Parathyroid adenoma (tissue), 2 donors: ENCODE results near the gene NOS2.
"Not testable (repeated sequence)": the region's sequence is repeated elsewhere in the genome, so short reads cannot be mapped to it uniquely, and the experiment has no call there.

ENCODE experiments used
- H2AFZ ChIP-seq: fragments of 300-600 bp; sonication (generic); one replicate; pipeline ENCODE4 v1.7.0; 2017; ENCODE audit warnings: antibody characterized with exemption, mild to moderate bottlenecking
- H3K27ac ChIP-seq: fragments of 300-600 bp; sonication (generic); one replicate; pipeline ENCODE4 v1.7.0; 2017
- H3K27me3 ChIP-seq: fragments of 300-600 bp; sonication (generic); one replicate; pipeline ENCODE4 v1.7.0; 2017; ENCODE audit warnings: low read length; ENCODE audit not compliant: control insufficient read depth, insufficient read depth
- H3K36me3 ChIP-seq: fragments of 300-600 bp; sonication (generic); one replicate; pipeline ENCODE4 v1.7.0; 2017; ENCODE audit warnings: low read length; ENCODE audit not compliant: control insufficient read depth, insufficient read depth
- H3K4me1 ChIP-seq: fragments of 300-600 bp; sonication (generic); one replicate; pipeline ENCODE4 v1.7.0; 2017; ENCODE audit warnings: control low read depth
- H3K4me2 ChIP-seq: fragments of 300-600 bp; sonication (generic); one replicate; pipeline ENCODE4 v1.7.0; 2017; ENCODE audit warnings: low read length
- H3K4me3 ChIP-seq: fragments of 300-600 bp; sonication (generic); one replicate; pipeline ENCODE4 v1.7.0; 2017; ENCODE audit warnings: low read depth, low read length
- H3K79me2 ChIP-seq: fragments of 300-600 bp; sonication (generic); one replicate; pipeline ENCODE4 v1.7.0; 2017; ENCODE audit warnings: control low read depth
- H3K9ac ChIP-seq: fragments of 300-600 bp; sonication (generic); one replicate; pipeline ENCODE4 v1.7.0; 2017; ENCODE audit warnings: mild to moderate bottlenecking
- H3K9me3 ChIP-seq: fragments of 300-600 bp; sonication (generic); one replicate; pipeline ENCODE4 v1.7.0; 2017; ENCODE audit warnings: low read length; ENCODE audit not compliant: control insufficient read depth
- TF ChIP-seq, protein P1 (sequence below): fragments of 300-600 bp; sonication (generic); IDR thresholded peaks from one replicate; pipeline ENCODE4 v1.7.0; 2017; ENCODE audit warnings: antibody characterized with exemption, mild to moderate bottlenecking
- donor health status: primary hyperparathyroidism.

Gene NOS2

DNA sequence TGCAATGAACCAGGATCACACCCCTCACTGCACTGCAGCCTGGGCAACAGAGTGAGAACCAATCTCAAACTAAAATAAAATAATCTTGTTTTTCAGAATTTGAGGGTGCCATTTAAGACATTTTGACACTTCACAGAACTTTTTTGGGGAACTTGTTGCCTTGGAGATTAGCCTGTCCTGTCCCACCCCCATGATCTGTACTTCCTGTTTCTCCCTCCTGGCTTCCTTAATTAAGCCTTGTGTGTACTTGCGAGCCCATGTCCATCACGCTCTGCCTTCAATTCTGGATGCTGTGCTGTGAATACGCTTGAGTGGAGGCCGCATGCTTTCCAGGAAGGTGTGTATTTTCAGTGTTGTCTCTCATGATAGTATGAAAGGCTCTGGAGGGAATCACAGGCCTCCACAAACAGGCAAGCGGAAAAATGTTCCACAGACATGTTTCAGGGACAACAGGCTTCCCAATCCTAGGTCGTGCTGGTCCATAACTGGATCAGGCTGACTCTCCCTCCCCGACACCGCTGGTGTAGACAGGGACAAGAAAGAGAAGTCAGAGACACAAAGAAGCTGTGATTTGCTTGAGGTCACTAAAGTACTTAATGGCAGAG lies 56.9 kb downstream of the NOS2 start:
- H3K4me1 ChIP-seq = no peaks in the 10 kb centered on the region
- H3K27me3 ChIP-seq = no peaks in the 10 kb centered on the region
- H3K79me2 ChIP-seq = no peaks in the 10 kb centered on the region
- H3K4me3 ChIP-seq = no peak overlapping the region
- no peak overlapping the region for H2AFZ ChIP-seq
- H3K27ac ChIP-seq = no peak overlapping the region
- H3K9me3 ChIP-seq = no peaks in the 10 kb centered on the region
- H3K9ac ChIP-seq = no peak overlapping the region
- TF ChIP-seq, protein P1, sequence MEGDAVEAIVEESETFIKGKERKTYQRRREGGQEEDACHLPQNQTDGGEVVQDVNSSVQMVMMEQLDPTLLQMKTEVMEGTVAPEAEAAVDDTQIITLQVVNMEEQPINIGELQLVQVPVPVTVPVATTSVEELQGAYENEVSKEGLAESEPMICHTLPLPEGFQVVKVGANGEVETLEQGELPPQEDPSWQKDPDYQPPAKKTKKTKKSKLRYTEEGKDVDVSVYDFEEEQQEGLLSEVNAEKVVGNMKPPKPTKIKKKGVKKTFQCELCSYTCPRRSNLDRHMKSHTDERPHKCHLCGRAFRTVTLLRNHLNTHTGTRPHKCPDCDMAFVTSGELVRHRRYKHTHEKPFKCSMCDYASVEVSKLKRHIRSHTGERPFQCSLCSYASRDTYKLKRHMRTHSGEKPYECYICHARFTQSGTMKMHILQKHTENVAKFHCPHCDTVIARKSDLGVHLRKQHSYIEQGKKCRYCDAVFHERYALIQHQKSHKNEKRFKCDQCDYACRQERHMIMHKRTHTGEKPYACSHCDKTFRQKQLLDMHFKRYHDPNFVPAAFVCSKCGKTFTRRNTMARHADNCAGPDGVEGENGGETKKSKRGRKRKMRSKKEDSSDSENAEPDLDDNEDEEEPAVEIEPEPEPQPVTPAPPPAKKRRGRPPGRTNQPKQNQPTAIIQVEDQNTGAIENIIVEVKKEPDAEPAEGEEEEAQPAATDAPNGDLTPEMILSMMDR = no peak
- no peaks in the 10 kb centered on the region for H3K36me3 ChIP-seq
- no peak overlapping the region for H3K4me2 ChIP-seq

DNA sequence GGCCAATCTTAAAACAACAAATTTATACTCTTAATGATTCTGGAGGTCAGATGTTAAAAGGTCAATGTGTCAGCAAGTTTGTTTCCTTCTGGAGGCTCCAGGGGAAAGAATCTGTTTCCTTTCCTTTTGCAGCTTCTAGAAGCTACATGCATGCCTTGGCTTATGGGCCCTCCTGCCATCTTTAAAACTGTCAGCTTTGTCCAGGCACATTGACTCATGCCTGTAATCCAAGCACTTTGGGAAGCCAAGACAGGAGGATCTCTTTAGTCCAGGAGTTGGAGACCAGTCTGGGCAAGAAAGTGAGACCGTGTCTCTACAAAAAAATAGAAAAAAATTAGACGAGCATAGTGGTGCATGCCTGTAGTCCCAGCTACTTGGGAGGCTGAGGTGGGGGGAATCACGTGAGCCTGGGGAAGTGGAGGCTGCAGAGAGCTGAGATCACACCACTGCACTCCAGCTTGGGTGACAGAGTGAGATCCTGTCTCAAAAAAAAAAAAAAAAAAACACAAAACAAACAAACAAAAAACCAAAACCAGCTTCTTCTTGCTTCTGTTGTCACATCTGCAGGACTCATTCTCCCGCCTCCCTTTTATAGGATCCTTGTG lies 58.3 kb downstream of the NOS2 start:
- TF ChIP-seq, protein P1 = no peak

DNA sequence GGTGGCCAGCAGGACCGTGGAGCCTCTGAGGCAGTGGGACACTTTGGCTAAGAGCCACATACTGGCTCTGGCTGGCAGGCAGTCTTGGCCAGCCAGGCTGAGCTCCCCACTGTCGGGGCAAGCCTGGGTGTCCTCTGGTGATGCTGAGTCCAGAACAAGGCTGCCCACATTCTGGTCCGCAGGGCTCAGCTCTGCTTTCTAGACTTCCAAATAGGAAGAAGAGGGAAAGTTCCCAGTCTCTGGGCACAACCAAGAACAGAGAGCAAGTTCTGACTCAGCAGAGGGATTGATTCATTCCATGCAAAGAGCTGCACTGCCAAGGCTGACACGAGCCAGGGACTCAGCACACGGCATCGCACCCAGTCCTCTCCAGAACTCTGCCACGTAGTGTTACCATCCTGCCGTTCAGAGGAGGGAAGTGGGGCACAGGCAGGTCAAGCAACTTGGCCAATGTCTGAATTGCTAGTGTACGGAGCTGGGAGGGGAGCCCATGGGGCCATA lies 58.9 kb downstream of the NOS2 start:
- Histone ChIP-seq H2AFZ (no peak overlapping the region), H3K9me3 (no peaks in the 10 kb centered on the region), H3K36me3 (no peaks in the 10 kb centered on the region), H3K4me1 (no peaks in the 10 kb centered on the region), H3K4me2 (no peak overlapping the region), H3K9ac (no peak overlapping the region), H3K4me3 (no peak overlapping the region), H3K27me3 (no peaks in the 10 kb centered on the region), H3K27ac (no peak overlapping the region), H3K79me2 (no peaks in the 10 kb centered on the region)
- TF ChIP-seq, protein P1 = no peak

More for the DNA sequence above, 58.3 kb downstream of the NOS2 start:
- H3K27me3 ChIP-seq = no peaks in the 10 kb centered on the region
- H3K4me2 ChIP-seq = no peak overlapping the region
- no peaks in the 10 kb centered on the region for H3K4me1 ChIP-seq
- H3K4me3 ChIP-seq = no peak overlapping the region
- H3K9ac ChIP-seq = no peak overlapping the region
- H3K79me2 ChIP-seq = no peaks in the 10 kb centered on the region
- no peaks in the 10 kb centered on the region for H3K36me3 ChIP-seq
- no peak overlapping the region for H2AFZ ChIP-seq
- H3K27ac ChIP-seq = no peak overlapping the region
- H3K9me3 ChIP-seq = no peaks in the 10 kb centered on the region

DNA sequence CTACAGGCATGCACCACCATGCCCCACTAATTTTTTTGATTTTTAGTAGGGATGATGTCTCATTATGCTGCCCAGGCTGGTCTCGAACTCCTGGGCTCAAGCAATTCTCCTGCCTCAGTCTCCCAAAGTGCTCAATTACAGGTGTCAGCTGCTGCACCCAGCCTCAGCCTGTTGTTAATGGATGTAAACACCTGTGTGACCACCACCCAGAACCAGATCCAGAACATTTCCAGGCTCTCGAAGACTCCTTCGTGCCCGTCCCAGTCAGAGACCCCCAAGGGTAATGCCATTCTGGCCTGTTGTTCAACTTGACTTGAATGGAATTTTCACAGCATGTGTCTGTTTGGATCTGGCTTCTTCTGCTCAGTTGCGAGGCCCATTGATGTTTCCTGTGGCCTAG lies 59.8 kb downstream of the NOS2 start:
- H3K36me3 ChIP-seq, H3K4me2 ChIP-seq, H3K27me3 ChIP-seq, H3K27ac ChIP-seq, H3K9ac ChIP-seq, H3K4me3 ChIP-seq, H3K9me3 ChIP-seq, H2AFZ ChIP-seq, H3K4me1 ChIP-seq, H3K79me2 ChIP-seq: not testable (repeated sequence)

DNA sequence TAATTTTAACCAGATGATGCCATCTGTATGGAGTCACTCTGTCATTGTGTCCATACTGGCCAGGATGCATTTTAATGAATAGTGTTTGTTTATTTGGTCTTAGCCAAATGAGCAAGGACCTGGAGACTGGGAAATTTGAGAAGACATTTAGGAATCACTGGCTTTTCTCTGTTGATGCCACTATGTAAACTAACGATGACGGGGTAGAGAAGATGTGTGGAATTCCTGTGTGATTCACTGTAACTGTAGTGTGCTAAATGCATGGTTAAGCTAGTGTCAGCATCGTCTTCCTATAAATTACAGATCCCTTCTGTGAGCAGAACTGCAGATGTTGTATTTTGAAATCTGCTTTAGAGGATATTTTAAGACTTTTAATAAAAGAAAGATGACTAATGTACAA lies 66.6 kb downstream of the NOS2 start:
- Histone ChIP-seq H3K4me2 (no peak overlapping the region), H3K27ac (no peak overlapping the region), H3K36me3 (no peaks in the 10 kb centered on the region), H3K9me3 (no peaks in the 10 kb centered on the region), H3K4me3 (no peak overlapping the region), H3K9ac (no peak overlapping the region), H3K27me3 (no peaks in the 10 kb centered on the region), H3K4me1 (no peaks in the 10 kb centered on the region), H2AFZ (no peak overlapping the region), H3K79me2 (no peaks in the 10 kb centered on the region)
- TF ChIP-seq, protein P1 = no peak

DNA sequence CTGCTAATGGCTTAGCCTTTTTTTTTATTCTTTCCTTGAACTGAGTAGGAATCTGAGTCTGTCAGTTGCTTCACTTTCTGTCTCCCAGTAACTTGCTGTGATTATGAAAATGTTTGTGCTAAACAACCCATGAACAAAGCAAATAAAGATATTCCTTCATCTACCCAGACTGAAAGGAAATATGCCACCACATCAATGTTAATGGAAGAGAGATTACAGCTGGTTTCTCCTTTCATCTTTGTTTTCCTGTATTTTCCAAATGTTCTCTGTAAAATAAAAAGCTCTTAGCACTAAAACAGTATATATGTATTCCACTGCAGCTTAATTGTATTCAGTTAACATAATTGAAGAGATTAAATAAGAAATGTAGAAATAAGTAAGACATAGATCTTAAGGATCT lies 67.6 kb downstream of the NOS2 start:
- H3K4me2 ChIP-seq, H3K79me2 ChIP-seq, H3K27ac ChIP-seq, H3K4me3 ChIP-seq, H3K9ac ChIP-seq, H2AFZ ChIP-seq, H3K9me3 ChIP-seq, H3K36me3 ChIP-seq, H3K27me3 ChIP-seq, H3K4me1 ChIP-seq: not testable (repeated sequence)

DNA sequence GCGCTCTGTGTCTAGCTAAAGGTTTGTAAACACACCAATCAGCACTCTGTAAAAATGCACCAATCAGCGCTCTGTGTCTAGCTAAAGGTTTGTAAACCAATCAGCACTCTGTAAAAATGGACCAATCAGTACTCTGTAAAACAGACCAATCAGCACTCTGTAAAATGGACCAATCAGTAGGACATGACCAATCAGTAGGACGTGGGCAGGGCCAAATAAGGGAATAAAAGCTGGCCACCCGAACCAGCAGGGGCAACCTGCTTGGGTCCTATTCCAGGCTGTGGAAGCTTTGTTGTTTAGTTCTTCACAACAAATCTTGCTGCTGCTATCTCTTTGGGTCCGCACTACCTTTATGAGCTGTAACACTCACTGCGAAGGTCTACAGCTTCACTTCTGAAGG lies 74.3 kb downstream of the NOS2 start:
- not testable (repeated sequence) for H3K4me2 ChIP-seq, H3K27ac ChIP-seq, H3K9ac ChIP-seq, H3K4me1 ChIP-seq, H2AFZ ChIP-seq, H3K9me3 ChIP-seq, H3K4me3 ChIP-seq, H3K36me3 ChIP-seq, H3K79me2 ChIP-seq, H3K27me3 ChIP-seq
